Right lobe of liver (tissue), 6 donors: Measurements from ENCODE around the gene NFATC1. TPM values are rescaled to one million over a fixed set of nuclear protein-coding genes. Genes with fewer than 3 reads are reported as not detected.

ENCODE experiments used
- ATAC-seq, 4 donors: fragments of 200-7000 bp; cut with Tn5 transposase; one replicate each; pipeline ENCODE4 v1.9.1; 2020; ENCODE audit warnings: mild to moderate bottlenecking in 4 of 4, moderate library complexity in 4 of 4
- DNase-seq, 3 donors: peaks; one replicate each; pipeline ENCODE4 v3.0.0-alpha.2; 2020
- H3K27ac ChIP-seq, 3 donors: fragments of 200-600 bp; one replicate each; pipeline ENCODE4 v1.8.0; 2022
- H3K27me3 ChIP-seq, 2 donors: fragments of 200-600 bp; one replicate each; pipeline ENCODE4 v1.8.0; 2022
- H3K36me3 ChIP-seq, 4 donors: fragments of 200-600 bp; sonication (generic) in 1 of 4; one replicate each; pipeline versions ENCODE4 v1.5.1 to v1.8.0; 2017 to 2022; ENCODE audit warnings: control low read depth in 1 of 4
- H3K4me1 ChIP-seq, 4 donors: fragments of 200-600 bp; sonication (generic) in 1 of 4; one replicate each; pipeline versions ENCODE4 v1.5.1 to v1.8.0; 2017 to 2022; ENCODE audit warnings: control low read depth in 1 of 4
- H3K4me3 ChIP-seq, 3 donors: fragments of 200-600 bp; one replicate each; pipeline ENCODE4 v1.8.0; 2022
- H3K9me3 ChIP-seq, 4 donors: fragments of 200-600 bp; sonication (generic) in 1 of 4; one replicate each; pipeline versions ENCODE4 v1.5.1 to v1.8.0; 2017 to 2022; ENCODE audit warnings: control low read depth in 1 of 4
- POLR2A ChIP-seq: fragments of 450-650 bp; IDR thresholded peaks from one replicate; pipeline ENCODE4 v1.6.1; 2017; ENCODE audit warnings: antibody characterized with exemption, mild to moderate bottlenecking
- WGBS: methylation state at CpG from one replicate; pipeline ENCODE4 v1.1.6; 2018; ENCODE audit warnings: low coverage, low lambda C conversion rate; ENCODE audit not compliant: insufficient coverage; ENCODE audit errors: missing lambda C conversion rate; 5-methylcytosine and 5-hydroxymethylcytosine counted together
- intact Hi-C, 2 donors: fragments of 100-400 bp; cut with DNase I; formaldehyde crosslinking; loops; one replicate each; pipeline versions ENCODE4 v1.11.2 to v1.14.1; 2022
- total RNA-seq, 6 experiments: library from RNA; depleted of rRNA in 2 of 6; stranded (reverse); fragments of >200 nt in 2 of 6; fragmentation: NEBNext Ultra II Directional in 3 of 6; extraction: Animal tissue kit (Norgen Biotek cat#: 25700) in 3 of 6; gene quantifications; one replicate each; pipeline versions ENCODE4 v1.1.0 to v1.2.4, GENCODE V29; 2016 to 2023
- TF ChIP-seq, protein P1 (sequence below), 4 donors: fragments of 200-600 bp in 3 of 4; fragments of 450-650 bp in 1 of 4; IDR thresholded peaks; one replicate each; pipeline versions ENCODE4 v1.5.1 to v1.8.0; 2016 to 2022; ENCODE audit warnings: antibody characterized with exemption in 4 of 4, mild to moderate bottlenecking in 2 of 4
- donor health status: DM: no; HTN: yes; CAD: no.
- donor health status: DM: no; HTN: no; CAD: no.
- donor health status: DM: no; HTN: no; CAD: no.
- donor health status: DM: no; HTN: yes; CAD: no.
- donor health status: DM: no; HTN: yes; CAD: no.

The NFATC1 gene
- total RNA-seq, 6 experiments from 2014 or later, result 1.00 to 4.3 (median 2.9) TPM

DNA sequence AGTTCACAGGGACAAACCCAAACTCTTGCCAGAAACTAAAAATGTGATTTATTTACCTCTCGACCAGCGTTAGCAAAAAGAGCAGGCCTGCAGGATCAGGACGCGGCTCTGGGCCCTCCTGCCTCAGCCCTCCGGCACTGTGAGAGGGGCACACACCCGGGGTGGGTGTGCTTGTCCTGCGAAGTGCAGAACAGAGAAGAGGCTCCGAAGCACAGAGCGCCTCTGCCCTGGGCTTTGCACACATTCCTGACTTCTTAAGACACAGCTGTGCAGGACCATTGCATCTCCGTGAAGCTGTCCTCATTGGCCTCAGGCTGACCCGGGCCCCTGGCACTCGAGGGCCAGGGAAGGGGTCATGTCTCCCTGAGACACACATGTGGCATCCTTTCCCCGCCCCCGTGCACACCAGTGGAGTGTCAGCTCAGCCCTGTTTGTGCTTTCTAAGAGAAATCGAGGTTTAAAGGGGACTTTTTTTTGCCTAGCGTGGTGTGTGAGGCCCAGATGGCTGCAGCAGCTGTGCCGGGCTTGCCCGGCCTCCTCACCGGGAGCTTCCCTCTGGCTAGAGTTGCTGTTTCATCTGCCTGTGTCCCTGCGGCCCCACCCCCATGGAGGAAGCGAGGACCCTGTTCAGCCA is 9.9 kb upstream of the NFATC1 start:
- Histone ChIP-seq H3K9me3 (no peaks in the 10 kb centered on the region), H3K27ac (no peak overlapping the region), H3K4me1 (no peaks in the 10 kb centered on the region), H3K27me3 (peaks cover 5 to 8% of the 10 kb centered on the region in 2 donors), H3K36me3 (no peaks in the 10 kb centered on the region), H3K4me3 (no peak overlapping the region)
- WGBS, result 69% methylated on average over 5 of the region's 21 CpGs
- intact Hi-C loops, result no loop called here
- TF ChIP-seq, protein P1, sequence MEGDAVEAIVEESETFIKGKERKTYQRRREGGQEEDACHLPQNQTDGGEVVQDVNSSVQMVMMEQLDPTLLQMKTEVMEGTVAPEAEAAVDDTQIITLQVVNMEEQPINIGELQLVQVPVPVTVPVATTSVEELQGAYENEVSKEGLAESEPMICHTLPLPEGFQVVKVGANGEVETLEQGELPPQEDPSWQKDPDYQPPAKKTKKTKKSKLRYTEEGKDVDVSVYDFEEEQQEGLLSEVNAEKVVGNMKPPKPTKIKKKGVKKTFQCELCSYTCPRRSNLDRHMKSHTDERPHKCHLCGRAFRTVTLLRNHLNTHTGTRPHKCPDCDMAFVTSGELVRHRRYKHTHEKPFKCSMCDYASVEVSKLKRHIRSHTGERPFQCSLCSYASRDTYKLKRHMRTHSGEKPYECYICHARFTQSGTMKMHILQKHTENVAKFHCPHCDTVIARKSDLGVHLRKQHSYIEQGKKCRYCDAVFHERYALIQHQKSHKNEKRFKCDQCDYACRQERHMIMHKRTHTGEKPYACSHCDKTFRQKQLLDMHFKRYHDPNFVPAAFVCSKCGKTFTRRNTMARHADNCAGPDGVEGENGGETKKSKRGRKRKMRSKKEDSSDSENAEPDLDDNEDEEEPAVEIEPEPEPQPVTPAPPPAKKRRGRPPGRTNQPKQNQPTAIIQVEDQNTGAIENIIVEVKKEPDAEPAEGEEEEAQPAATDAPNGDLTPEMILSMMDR (IDR thresholded peaks at IDR 0.05), result no peak
- no peak for TF ChIP-seq POLR2A
- no peak for DNase-seq
- no peak for ATAC-seq

DNA sequence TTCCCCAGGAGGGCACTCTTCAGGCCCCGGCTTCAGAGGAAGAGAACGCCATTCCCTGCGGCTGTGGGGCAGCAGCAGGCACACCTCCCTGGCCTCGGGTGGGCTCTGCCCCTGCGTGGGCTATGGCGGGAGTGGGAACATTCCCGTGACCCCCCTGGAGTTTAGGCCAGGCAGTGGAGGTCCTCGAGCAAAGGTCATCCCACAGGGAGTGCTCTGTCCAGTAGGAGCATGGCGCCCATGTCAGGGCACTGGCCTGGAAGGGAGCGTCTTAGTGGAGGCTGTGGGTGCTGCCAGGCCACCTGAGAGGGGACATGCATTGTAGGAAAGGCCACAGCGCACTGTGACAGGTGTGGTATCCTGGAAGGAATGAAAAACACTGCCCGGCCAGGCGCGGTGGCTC is 9.2 kb upstream of the NFATC1 start:
- Histone ChIP-seq H3K4me3 (no peak overlapping the region), H3K27me3 (peaks cover 5 to 8% of the 10 kb centered on the region in 2 donors), H3K4me1 (no peaks in the 10 kb centered on the region), H3K27ac (no peak overlapping the region), H3K9me3 (no peaks in the 10 kb centered on the region), H3K36me3 (no peaks in the 10 kb centered on the region)
- TF ChIP-seq POLR2A, result no peak
- TF ChIP-seq, protein P1 (IDR thresholded peaks at IDR 0.05), result no peak
- peak in 1 of 3 donors; percentile 33 for DNase-seq
- ATAC-seq, result no peak
- intact Hi-C loops, result no loop called here
- WGBS, result 96% methylated on average over 4 of the region's 14 CpGs

DNA sequence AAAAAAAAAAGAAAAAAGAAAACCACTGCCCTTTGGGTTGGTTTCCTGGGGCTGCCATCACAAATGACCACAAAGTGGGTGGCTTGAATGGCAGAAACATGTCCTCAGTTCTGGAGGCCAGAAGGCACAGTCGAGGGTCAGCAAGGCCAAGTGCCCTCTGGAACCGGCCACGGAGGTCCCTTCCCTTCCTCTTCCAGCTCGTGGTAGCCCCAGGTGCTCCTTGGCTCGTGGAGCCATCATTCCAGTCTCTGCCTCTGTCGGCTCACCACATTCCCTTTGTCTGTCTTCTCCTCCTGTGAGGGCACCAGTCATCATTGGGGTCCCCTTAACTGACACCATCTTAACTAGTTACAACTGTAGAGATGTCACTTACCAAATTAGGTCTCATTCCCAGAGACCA is 8.5 kb upstream of the NFATC1 start:
- Histone ChIP-seq H3K27me3 (peaks cover 5 to 8% of the 10 kb centered on the region in 2 donors), H3K27ac (no peak overlapping the region)
- TF ChIP-seq, protein P1 (IDR thresholded peaks at IDR 0.05), result no peak
- no peak for TF ChIP-seq POLR2A

DNA sequence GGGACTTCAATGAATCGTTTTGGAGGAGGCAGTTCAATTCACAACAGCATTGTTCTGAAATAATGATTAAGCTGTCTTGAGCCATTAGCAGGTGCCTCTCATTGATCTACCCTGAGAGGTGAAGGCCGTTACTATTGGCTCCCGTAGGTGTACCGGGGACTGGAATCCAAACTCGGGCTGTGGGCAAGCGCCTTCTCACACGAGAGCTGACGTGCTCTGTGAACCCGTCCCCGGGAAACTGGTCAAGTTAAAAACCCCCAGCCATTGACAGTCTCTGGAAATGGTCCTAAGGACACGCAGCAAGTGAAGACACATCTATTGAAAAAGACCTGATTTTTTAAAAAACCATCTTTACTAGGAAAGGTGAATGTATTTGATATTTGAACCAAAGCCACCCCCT is 8.1 kb upstream of the NFATC1 start:
- Histone ChIP-seq H3K27ac (no peak overlapping the region), H3K4me1 (no peaks in the 10 kb centered on the region), H3K9me3 (no peaks in the 10 kb centered on the region), H3K27me3 (peaks cover 5 to 8% of the 10 kb centered on the region in 2 donors), H3K4me3 (no peak overlapping the region), H3K36me3 (no peaks in the 10 kb centered on the region)
- TF ChIP-seq, protein P1 (IDR thresholded peaks at IDR 0.05), result no peak
- no peak for TF ChIP-seq POLR2A
- DNase-seq (no peak), ATAC-seq (no peak)
- WGBS, result 40% methylated on average over 11 of the region's 11 CpGs
- intact Hi-C loops, result no loop called here

More for the DNA sequence above, 8.5 kb upstream of the NFATC1 start:
- no peaks in the 10 kb centered on the region for H3K36me3 ChIP-seq
- DNase-seq (no peak), ATAC-seq (no peak)
- no peaks in the 10 kb centered on the region for H3K9me3 ChIP-seq
- intact Hi-C loops, result no loop called here
- WGBS, result no CpG with 5 or more reads among the region's 6 CpGs
- H3K4me1 ChIP-seq, result no peaks in the 10 kb centered on the region
- no peak overlapping the region for H3K4me3 ChIP-seq
